GM18870 (cell line): ENCODE results near the gene ST8SIA1.
"Not testable (repeated sequence)": the region's sequence is repeated elsewhere in the genome, so short reads cannot be mapped to it uniquely, and the experiment has no call there.

ENCODE experiments used
- ATAC-seq: cut with Tn5 transposase; IDR thresholded peaks from one replicate; pipeline ENCODE4 v1.9.1; 2021; ENCODE audit warnings: moderate library complexity; ENCODE audit not compliant: unreplicated experiment

The ST8SIA1 gene

DNA sequence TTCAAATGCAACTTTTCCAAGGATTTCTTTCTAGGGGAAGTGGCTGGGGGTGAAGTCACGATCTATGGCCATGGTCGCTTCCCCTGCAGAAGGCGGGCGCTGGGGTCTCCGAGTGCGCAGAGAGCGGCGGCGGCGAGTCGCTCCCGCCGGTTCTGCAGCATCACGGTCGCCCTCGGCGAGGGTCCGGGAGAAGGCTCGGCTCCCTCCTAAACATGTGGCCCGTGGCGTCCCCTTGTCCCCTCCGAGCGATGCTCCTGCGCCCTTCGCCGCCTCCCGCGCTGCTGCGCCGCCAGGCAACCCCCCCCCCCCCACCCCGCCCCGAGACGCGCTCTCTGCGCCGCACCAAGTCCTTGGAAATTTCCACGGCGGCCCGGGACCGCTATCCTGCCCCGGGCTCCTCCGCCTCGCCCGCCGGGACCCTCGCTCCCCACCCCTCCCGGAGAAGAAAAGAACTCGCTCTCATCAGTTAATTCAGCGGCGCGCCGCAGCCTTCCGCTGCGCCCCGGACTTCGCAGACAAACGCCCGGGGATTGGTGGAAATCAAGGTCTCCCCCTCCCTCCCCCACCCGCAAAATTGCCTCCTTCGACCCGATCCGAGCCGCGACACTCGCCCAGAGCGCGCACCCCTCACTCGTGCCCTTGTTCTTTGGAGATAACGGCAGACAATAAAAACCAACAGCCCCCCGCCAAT is at the start of gene ST8SIA1:
ST8SIA1 (minus strand) TSS at position 298 of the 691 bp plus-strand sequence. CDS start 475 bp downstream, outside the sequence.
- no peak for ATAC-seq

DNA sequence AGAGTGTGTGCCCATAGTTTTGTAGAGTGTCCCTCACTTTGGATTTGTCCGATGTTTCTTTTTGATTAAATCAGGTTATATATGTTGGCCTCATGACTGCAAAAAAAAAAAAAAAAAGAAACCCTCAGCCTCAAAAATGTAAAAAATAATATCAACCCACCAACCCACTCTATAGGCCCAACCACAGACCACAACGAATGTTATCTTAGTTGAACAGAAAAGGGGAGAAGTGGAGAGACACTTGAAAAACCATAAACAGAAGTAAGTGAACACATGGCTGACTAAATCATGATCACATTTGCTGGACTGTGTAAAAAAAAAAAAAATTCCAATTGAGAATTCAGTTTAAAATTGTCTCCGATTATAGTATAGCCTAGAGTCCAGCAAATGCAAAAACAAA is 45.5 kb upstream of the ST8SIA1 start:
- no peak for ATAC-seq

- no peak for ATAC-seq
Observed at GRCh38 chr12:22377731-22378496, 43.4 kb upstream of the ST8SIA1 start.

DNA sequence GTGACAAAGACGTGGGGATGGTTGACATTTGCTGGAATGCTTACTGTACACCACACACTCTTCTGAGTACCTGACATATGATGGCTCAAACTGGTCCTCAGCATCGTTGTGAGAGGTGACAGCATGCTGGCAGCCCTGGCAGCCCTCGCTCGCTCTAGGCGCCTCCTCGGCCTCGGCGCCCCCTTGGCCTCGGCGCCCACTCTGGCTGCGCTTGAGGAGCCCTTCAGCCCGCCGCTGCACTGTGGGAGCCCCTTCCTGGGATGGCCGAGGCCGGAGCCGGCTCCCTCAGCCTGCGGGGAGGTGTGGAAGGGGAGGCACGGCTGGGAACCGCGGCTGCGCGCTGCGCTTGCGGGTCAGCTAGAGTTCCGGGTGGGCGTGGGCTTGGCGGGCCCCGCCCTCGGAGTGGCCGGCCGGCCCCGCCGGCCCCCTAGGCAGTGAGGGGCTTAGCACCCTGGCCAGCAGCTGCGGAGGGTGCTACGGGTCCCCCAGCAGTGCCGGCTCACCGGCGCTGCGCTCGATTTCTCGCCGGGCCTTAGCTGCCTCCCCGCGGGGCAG is 42.2 kb upstream of the ST8SIA1 start:
- ATAC-seq, result not testable (repeated sequence)

GRCh38 chr12:22374508-22374907 is 40.0 kb upstream of the ST8SIA1 start:
- ATAC-seq, result no peak

DNA sequence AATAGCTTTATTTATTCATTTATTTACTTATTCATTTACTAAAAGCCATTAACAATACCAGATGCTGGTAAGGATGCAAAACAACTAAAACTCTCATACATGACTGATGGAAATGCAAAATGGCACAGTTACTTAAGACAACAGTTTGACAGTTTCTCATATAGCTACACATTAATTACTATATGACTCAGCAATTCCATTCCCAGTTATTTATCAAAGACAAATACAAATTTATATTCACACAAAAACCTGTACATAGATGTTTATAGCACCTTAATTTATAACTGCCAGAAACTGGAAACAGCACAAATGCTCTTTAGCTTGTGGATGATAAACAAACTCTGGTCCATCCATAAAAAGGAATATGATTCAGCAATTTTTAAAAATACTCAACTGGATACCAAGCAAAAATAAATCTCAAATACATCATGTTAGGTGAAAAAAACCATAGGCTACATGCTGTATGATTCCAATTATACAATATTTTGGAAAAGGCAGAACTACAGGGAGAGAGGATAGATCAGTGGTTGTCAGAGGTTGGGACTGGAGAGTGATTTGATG is 37.9 kb upstream of the ST8SIA1 start:
- ATAC-seq, result no peak

DNA sequence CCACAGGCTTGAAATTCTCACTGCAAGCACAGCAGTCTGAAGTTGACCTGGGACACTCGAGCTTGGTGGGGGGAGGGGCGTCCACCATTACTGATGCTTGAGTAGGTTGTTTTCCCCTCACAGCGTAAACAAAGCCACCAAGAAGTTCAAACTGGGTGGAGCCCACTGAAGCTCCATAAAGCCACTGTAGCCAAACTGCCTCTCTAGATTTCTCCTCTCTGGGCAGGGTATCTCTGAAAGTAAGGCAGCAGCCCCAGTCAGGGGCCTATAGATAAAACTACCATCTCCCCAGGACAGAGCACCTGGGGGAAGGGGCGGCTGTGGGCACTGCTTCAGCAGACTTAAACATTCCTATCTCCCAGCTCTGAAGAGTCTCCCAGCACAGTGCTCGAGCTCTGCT is 31.7 kb upstream of the ST8SIA1 start:
- ATAC-seq, result no peak

DNA sequence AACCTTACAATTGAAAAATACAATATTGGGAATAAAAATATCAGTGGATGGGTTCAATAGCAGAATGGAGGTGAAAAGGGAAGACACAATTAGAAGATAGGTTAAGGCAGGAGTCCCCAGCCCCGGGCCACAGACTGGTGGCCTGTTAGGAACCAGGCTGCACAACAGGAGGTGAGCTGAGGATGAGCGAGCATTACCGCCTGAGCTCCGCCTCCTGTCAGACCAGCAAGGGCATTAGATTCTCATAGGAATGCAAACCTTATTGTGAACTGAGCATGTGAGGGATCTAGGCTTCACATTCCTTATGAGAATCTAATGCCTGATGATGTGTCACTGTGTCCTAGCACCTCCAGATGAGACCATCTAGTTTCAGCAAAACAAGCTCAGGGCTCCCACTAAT is 27.3 kb upstream of the ST8SIA1 start:
- no peak for ATAC-seq

GRCh38 chr12:22360774-22361173 is 26.3 kb upstream of the ST8SIA1 start:
- ATAC-seq, result no peak

- no peak for ATAC-seq
Observed at GRCh38 chr12:22357531-22357930, 23.0 kb upstream of the ST8SIA1 start.

DNA sequence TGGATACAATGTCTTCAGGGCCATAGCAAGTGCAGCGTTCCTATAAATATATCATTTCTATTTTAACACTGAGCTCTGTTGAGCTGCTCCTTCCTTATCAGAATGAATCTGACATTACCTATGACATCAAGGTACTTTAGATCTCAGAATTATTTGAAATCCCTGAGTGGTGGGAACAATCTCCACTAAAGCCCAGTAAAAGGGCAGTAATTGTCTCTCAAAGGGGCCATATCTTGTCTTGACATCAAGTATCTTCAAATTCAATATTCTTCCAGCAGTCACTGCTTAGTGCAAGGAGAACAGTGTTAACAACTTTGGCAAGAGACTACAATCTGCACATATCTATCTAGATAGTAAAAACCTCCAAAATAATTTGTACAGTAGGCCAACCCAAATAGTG is 21.7 kb upstream of the ST8SIA1 start:
- ATAC-seq, result no peak

- no peak for ATAC-seq
Observed at GRCh38 chr12:22355011-22355580, 20.6 kb upstream of the ST8SIA1 start.

DNA sequence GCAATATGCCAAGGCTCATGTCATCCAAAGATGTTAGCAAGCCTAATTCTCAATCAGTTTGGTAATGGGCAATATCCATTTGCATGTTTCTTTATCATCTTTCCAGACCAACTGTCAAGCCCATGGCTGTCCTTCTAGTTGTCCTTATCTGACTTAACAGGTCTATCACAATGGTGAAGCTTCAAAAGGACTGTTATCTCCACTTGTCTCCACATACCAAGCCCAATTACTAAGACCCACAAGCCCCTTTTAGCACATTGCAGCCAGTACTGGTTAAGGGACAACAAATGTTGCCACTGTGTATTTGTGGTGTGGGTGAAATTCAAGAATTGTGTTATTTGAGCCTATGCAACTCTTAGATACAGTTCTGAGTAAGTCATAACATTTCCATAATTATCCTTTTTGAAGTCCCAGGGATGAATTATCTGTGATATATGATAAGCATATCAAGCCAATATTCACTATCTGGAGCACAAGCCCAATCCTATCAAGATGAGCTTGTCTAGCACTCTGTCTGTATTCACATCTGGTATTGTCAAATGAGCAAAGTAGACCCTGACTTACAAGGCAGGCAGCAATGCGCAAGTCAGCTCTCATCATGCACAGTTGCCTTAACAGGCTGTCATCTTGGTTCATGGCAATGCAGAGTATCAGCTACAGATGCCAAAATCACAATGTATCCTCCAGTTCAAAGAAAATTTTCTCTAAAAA is 19.3 kb upstream of the ST8SIA1 start:
- no peak for ATAC-seq

DNA sequence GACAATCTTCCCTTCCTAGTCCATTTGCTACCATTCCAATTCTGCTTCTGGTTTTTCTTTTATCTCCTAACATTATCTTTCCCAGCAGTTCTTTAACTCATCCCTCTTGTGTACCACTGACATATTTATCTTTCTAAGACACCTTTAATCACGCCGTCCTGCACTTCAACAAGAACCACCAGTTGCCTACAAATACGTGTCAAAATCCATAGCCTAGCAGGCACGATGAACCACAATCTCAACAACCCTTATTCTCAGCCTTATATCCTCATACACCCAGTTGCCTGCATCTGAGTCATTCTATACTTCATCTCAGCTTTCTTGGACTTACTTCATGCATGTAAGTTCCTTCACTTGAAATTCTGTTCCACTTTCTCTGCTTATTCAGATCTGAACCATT is 16.4 kb upstream of the ST8SIA1 start:
- ATAC-seq, result no peak

DNA sequence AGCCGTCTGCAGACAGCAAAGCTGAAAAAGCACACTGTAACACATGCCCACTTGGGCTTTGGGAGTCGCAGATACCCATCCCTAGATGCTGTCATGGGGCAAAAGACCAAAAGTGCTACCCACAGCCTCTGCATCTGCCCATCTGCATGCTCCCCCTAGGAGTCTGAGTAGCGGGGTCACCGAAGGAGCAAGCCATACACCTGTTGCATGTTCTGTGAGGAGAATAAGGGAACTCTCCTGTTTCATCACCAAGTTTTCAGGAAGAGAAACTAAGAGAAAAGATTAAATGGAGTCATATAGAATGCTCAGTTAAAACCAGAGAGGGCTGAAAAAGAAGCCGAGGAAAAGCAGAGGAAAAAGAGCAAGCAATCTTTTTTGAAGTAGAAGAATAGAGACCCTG is 13.7 kb upstream of the ST8SIA1 start:
- ATAC-seq, result no peak

- no peak for ATAC-seq
Observed at GRCh38 chr12:22340143-22340542, 5.6 kb upstream of the ST8SIA1 start.

DNA sequence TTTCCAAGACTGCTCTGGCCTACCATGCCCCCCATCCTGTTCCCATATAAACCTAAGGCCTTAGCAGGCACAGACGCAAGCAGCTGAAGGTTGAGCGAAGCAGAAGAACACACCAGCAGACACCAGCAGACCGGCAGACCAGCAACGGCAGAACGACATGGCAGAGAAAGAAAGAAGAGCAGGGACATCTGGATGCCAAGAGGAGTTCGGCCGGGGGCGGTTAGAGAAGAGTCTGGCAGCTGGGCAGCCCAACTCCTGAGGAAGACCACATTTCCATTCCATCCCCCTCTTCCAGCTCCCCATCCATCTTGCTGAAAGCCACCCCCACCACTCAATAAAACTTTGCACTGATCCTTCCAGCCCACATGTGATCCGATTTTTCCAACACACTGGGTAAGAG is 5.2 kb upstream of the ST8SIA1 start:
- ATAC-seq, result no peak

DNA sequence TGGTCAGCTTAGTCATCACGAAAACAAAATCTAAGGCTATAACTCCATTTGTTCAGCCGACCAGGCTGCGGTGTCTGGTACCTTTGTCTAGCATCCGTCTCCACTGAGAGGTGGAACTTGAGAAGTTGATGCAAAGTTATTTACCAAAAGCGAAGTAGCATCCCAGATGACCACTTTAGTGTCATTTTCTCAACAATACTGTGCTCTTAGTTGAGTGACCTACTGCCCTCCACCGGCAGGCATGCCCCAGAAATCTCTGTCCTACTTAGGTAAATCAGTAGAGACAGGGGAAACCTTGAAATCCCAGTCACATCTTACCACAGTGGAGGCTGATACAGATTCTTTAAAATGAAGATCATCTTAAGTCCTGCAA is 1.3 kb upstream of the ST8SIA1 start:
- ATAC-seq, result no peak

DNA sequence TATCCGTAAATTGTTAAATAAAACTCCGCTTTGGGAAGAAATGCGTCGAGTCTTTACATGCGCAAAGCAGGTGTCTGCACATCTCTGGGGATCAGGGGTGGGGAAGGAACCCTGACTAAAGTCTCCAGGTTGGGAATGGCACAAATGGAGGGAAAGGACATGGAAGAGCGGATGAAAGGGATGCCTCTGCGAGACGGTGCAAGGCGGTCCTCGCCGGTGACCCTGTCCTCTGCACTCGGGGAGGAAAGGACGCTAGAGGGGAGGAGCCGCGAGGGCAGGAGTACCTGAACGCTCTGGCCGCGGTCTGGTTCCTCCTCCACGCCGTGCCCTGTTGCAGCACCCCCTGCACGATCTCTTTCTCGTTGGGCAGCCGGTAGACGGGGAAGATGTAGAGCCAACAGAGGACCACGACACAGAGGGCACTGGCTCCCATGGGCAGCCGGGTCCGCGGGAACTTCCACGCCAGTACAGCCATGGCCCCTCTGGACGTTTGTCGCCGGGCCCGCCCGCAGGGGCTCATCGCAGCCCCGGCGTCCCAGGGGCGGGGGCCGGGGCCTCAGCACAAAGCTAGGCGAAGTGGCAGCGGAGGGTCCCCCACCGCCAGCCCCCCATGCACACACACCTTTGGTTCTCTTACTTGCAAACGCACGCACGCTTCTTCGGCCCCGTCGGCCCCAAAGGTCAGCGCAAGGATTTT is 646 bp downstream of the ST8SIA1 start:
- no peak for ATAC-seq

- no peak for ATAC-seq
Observed at GRCh38 chr12:22333186-22333712, 1.3 kb downstream of the ST8SIA1 start.
